ENCODE measurements around the gene IFNGR2. TPM values are rescaled to one million over a fixed set of nuclear protein-coding genes. Genes with fewer than 3 reads are reported as not detected.

IFNGR2 gene
- total and polyA plus RNA-seq, 2 of the 13 experiments (the other 11 are each of a cell fraction or from before 2014, with no cell fraction given) = 61.3 to 117 TPM

GRCh38 chr21:33383056-33383888, 19.9 kb upstream of the IFNGR2 start (continued):
- TF ChIP-seq ZEB1 (IDR thresholded peaks at IDR 0.05; ENCODE audit: insufficient replicate concordance, low read depth) (no peak), FOSL2 (CRISPR knock-in tag; IDR thresholded peaks at IDR 0.05) (peak; percentile 99), TBX2 (CRISPR knock-in tag; IDR thresholded peaks at IDR 0.05; ENCODE audit: borderline replicate concordance) (peak; percentile 81; the same call in 1 of the 2 replicates), ZNF234 (CRISPR knock-in tag; conservative IDR thresholded peaks at IDR 0.05) (no peak), ZNF329 (CRISPR knock-in tag; IDR thresholded peaks at IDR 0.05; ENCODE audit: low read depth) (no peak), RBFOX2 (IDR thresholded peaks at IDR 0.05; ENCODE audit: low read depth, low read length) (no peak), MIXL1 (CRISPR knock-in tag; IDR thresholded peaks at IDR 0.05) (peak; percentile 59; the same call in 1 of the 2 replicates), IKZF4 (CRISPR knock-in tag; IDR thresholded peaks at IDR 0.05; ENCODE audit: borderline replicate concordance, low read depth, not compliant biosample characterization) (no peak), MIER2 (CRISPR knock-in tag; IDR thresholded peaks at IDR 0.05) (no peak), ZFP1 (CRISPR knock-in tag; IDR thresholded peaks at IDR 0.05) (no peak), ZNF30 (CRISPR knock-in tag; IDR thresholded peaks at IDR 0.05) (no peak), ZNF451 (CRISPR knock-in tag; IDR thresholded peaks at IDR 0.05) (0 out of 2 replicates have a peak, but pooled peaks have one; percentile 46), MEF2D (CRISPR knock-in tag; IDR thresholded peaks at IDR 0.05) (no peak), ZBTB21 (CRISPR knock-in tag; IDR thresholded peaks at IDR 0.05) (peak; percentile 40; the same call in 1 of the 2 replicates), ARID2 (CRISPR knock-in tag; IDR thresholded peaks at IDR 0.05; ENCODE audit: borderline replicate concordance) (no peak; the same call in 1 of the 2 replicates), CAMTA2 (CRISPR knock-in tag; IDR thresholded peaks at IDR 0.05; ENCODE audit: borderline replicate concordance) (no peak), BCL3 (CRISPR knock-in tag; IDR thresholded peaks at IDR 0.05) (peak; percentile 69; the same call in 1 of the 2 replicates), ZNF772 (CRISPR knock-in tag; IDR thresholded peaks at IDR 0.05) (no peak), CBFB (CRISPR knock-in tag; IDR thresholded peaks at IDR 0.05) (0 out of 2 replicates have a peak, but pooled peaks have one; percentile 21), YEATS4 (CRISPR knock-in tag; IDR thresholded peaks at IDR 0.05; ENCODE audit: borderline replicate concordance) (peak; percentile 80), PAXIP1 (CRISPR knock-in tag; conservative IDR thresholded peaks at IDR 0.05) (peak; percentile 71), DR1 (CRISPR knock-in tag; IDR thresholded peaks at IDR 0.05) (no peak; the same call in 1 of the 2 replicates), ZNF546 (CRISPR knock-in tag; conservative IDR thresholded peaks at IDR 0.05) (no peak), MYC (CRISPR knock-in tag; IDR thresholded peaks at IDR 0.05; ENCODE audit: borderline replicate concordance) (peak; percentile 92)
- TF ChIP-seq, protein P1, sequence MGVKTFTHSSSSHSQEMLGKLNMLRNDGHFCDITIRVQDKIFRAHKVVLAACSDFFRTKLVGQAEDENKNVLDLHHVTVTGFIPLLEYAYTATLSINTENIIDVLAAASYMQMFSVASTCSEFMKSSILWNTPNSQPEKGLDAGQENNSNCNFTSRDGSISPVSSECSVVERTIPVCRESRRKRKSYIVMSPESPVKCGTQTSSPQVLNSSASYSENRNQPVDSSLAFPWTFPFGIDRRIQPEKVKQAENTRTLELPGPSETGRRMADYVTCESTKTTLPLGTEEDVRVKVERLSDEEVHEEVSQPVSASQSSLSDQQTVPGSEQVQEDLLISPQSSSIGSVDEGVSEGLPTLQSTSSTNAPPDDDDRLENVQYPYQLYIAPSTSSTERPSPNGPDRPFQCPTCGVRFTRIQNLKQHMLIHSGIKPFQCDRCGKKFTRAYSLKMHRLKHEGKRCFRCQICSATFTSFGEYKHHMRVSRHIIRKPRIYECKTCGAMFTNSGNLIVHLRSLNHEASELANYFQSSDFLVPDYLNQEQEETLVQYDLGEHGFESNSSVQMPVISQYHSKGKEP (CRISPR knock-in tag; IDR thresholded peaks at IDR 0.05) = no peak

Data from HepG2 (cell line).